ENCODE measurements around the gene EFHB. TPM values are rescaled to one million over a fixed set of nuclear protein-coding genes. Genes with fewer than 3 reads are reported as not detected.

Gene EFHB
- total and polyA plus RNA-seq, 2 of the 13 experiments (the other 11 are each of a cell fraction or from before 2014, with no cell fraction given), result 0.15 to 0.42 TPM

DNA sequence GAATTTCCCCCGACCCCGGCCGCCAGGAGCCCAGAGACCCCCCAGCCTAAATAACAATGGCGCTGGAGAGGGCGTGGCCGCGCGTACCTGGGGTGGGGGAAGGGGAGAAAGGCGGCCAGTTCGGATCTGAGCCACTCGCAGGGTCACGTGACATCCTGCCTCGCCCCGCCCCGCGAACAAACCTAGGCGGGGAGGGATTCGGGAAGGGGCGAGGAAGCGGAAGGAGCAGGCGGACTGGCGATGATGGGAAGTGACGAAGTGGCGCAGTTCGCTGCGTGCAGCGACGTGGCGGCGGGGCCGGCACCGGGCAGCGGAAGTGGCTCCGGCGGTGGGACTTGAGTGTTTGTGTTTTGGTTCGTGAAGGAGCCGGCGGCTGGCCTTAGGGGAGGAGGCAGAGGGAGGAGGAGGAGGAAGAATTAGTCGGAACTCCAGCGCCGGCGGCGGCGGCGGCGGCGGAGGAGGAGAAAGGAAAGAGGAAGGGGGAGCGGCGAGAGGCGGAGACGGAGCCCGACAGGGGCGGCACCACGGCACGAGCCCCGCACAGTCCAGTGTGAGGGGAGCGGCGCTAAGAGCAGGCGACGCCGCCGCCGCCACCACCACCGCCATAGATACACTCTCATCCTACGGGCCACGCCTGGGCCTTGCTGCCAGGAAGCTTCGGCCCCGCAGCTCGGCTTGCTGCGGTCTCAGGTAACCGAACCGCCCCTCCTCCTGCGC is 13.0 kb upstream of the EFHB start, which contains the start of gene RAB5A (continued):
- TF ChIP-seq, protein P1, sequence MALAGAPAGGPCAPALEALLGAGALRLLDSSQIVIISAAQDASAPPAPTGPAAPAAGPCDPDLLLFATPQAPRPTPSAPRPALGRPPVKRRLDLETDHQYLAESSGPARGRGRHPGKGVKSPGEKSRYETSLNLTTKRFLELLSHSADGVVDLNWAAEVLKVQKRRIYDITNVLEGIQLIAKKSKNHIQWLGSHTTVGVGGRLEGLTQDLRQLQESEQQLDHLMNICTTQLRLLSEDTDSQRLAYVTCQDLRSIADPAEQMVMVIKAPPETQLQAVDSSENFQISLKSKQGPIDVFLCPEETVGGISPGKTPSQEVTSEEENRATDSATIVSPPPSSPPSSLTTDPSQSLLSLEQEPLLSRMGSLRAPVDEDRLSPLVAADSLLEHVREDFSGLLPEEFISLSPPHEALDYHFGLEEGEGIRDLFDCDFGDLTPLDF (CRISPR knock-in tag; IDR thresholded peaks at IDR 0.05), result peak; percentile 85
- TF ChIP-seq, protein P2, sequence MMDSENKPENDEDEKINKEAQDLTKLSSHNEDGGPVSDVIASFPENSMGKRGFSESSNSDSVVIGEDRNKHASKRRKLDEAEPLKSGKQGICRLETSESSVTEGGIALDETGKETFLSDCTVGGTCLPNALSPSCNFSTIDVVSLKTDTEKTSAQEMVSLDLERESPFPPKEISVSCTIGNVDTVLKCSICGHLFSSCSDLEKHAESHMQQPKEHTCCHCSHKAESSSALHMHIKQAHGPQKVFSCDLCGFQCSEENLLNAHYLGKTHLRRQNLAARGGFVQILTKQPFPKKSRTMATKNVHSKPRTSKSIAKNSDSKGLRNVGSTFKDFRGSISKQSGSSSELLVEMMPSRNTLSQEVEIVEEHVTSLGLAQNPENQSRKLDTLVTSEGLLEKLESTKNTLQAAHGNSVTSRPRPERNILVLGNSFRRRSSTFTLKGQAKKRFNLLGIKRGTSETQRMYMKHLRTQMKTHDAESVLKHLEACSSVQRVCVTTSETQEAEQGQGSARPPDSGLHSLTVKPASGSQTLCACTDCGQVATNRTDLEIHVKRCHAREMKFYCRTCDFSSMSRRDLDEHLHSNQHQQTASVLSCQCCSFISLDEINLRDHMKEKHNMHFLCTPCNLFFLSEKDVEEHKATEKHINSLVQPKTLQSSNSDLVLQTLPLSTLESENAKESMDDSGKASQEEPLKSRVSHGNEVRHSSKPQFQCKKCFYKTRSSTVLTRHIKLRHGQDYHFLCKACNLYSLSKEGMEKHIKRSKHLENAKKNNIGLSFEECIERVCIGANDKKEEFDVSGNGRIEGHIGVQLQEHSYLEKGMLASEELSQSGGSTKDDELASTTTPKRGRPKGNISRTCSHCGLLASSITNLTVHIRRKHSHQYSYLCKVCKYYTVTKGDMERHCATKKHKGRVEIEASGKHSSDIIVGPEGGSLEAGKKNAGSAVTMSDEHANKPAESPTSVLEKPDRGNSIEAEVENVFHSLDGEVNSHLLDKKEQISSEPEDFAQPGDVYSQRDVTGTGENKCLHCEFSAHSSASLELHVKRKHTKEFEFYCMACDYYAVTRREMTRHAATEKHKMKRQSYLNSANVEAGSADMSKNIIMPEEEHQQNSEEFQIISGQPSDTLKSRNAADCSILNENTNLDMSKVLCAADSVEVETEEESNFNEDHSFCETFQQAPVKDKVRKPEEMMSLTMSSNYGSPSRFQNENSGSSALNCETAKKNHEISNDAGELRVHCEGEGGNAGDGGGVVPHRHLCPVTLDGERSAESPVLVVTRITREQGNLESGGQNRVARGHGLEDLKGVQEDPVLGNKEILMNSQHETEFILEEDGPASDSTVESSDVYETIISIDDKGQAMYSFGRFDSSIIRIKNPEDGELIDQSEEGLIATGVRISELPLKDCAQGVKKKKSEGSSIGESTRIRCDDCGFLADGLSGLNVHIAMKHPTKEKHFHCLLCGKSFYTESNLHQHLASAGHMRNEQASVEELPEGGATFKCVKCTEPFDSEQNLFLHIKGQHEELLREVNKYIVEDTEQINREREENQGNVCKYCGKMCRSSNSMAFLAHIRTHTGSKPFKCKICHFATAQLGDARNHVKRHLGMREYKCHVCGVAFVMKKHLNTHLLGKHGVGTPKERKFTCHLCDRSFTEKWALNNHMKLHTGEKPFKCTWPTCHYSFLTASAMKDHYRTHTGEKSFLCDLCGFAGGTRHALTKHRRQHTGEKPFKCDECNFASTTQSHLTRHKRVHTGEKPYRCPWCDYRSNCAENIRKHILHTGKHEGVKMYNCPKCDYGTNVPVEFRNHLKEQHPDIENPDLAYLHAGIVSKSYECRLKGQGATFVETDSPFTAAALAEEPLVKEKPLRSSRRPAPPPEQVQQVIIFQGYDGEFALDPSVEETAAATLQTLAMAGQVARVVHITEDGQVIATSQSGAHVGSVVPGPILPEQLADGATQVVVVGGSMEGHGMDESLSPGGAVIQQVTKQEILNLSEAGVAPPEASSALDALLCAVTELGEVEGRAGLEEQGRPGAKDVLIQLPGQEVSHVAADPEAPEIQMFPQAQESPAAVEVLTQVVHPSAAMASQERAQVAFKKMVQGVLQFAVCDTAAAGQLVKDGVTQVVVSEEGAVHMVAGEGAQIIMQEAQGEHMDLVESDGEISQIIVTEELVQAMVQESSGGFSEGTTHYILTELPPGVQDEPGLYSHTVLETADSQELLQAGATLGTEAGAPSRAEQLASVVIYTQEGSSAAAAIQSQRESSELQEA (CRISPR knock-in tag; IDR thresholded peaks at IDR 0.05; ENCODE audit: not compliant biosample characterization), result no peak
- TF ChIP-seq ZFP36 (IDR thresholded peaks at IDR 0.05; ENCODE audit: borderline replicate concordance, low read depth, low read length, partially characterized antibody) (no peak), BCL6 (CRISPR knock-in tag; IDR thresholded peaks at IDR 0.05) (peak; percentile 41), NFYC (CRISPR knock-in tag; IDR thresholded peaks at IDR 0.05) (peak; percentile 41; the same call in 1 of the 2 replicates), GATAD1 (CRISPR knock-in tag; IDR thresholded peaks at IDR 0.05) (peak; percentile 89), KAT8 (CRISPR knock-in tag; IDR thresholded peaks at IDR 0.05) (peak; percentile 94), PAWR (CRISPR knock-in tag; IDR thresholded peaks at IDR 0.05; ENCODE audit: borderline replicate concordance) (no peak), ZNF234 (CRISPR knock-in tag; conservative IDR thresholded peaks at IDR 0.05) (peak; percentile 76; the same call in 1 of the 2 replicates)
- TF ChIP-seq, protein P3, sequence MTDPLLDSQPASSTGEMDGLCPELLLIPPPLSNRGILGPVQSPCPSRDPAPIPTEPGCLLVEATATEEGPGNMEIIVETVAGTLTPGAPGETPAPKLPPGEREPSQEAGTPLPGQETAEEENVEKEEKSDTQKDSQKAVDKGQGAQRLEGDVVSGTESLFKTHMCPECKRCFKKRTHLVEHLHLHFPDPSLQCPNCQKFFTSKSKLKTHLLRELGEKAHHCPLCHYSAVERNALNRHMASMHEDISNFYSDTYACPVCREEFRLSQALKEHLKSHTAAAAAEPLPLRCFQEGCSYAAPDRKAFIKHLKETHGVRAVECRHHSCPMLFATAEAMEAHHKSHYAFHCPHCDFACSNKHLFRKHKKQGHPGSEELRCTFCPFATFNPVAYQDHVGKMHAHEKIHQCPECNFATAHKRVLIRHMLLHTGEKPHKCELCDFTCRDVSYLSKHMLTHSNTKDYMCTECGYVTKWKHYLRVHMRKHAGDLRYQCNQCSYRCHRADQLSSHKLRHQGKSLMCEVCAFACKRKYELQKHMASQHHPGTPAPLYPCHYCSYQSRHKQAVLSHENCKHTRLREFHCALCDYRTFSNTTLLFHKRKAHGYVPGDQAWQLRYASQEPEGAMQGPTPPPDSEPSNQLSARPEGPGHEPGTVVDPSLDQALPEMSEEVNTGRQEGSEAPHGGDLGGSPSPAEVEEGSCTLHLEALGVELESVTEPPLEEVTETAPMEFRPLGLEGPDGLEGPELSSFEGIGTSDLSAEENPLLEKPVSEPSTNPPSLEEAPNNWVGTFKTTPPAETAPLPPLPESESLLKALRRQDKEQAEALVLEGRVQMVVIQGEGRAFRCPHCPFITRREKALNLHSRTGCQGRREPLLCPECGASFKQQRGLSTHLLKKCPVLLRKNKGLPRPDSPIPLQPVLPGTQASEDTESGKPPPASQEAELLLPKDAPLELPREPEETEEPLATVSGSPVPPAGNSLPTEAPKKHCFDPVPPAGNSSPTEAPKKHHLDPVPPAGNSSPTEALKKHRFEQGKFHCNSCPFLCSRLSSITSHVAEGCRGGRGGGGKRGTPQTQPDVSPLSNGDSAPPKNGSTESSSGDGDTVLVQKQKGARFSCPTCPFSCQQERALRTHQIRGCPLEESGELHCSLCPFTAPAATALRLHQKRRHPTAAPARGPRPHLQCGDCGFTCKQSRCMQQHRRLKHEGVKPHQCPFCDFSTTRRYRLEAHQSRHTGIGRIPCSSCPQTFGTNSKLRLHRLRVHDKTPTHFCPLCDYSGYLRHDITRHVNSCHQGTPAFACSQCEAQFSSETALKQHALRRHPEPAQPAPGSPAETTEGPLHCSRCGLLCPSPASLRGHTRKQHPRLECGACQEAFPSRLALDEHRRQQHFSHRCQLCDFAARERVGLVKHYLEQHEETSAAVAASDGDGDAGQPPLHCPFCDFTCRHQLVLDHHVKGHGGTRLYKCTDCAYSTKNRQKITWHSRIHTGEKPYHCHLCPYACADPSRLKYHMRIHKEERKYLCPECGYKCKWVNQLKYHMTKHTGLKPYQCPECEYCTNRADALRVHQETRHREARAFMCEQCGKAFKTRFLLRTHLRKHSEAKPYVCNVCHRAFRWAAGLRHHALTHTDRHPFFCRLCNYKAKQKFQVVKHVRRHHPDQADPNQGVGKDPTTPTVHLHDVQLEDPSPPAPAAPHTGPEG (CRISPR knock-in tag; IDR thresholded peaks at IDR 0.05), result 0 out of 2 replicates have a peak, but pooled peaks have one; percentile 6
- TF ChIP-seq, protein P4, sequence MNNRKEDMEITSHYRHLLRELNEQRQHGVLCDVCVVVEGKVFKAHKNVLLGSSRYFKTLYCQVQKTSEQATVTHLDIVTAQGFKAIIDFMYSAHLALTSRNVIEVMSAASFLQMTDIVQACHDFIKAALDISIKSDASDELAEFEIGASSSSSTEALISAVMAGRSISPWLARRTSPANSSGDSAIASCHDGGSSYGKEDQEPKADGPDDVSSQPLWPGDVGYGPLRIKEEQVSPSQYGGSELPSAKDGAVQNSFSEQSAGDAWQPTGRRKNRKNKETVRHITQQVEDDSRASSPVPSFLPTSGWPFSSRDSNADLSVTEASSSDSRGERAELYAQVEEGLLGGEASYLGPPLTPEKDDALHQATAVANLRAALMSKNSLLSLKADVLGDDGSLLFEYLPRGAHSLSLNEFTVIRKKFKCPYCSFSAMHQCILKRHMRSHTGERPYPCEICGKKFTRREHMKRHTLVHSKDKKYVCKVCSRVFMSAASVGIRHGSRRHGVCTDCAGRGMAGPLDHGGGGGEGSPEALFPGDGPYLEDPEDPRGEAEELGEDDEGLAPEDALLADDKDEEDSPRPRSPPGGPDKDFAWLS (CRISPR knock-in tag; IDR thresholded peaks at IDR 0.05; ENCODE audit: borderline replicate concordance), result no peak

Data from HepG2 (cell line).